ENCODE results near the gene CYP4F22.

DNA sequence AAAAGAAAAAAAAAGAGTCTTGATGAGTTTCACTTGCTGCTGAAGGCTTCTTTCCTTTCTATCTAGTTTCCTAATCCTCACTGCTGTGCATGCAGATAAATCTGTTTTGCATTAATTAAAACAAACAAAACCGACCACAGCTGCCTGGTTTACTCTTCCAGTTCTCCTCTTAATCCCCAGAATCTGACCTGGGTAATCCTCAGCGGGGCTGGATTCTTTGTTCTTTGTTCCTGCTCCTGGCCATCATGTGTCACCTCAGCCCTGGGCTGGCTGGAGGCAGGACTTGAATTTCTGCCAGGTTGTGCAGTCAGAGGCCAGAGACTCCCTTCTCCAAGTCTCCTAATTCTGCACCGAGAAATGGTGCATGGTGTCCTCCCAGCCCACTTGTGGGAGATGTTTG is 54.5 kb downstream of the CYP4F22 start:
- TF ChIP-seq POLR2A (IDR thresholded peaks at IDR 0.05) = no peak
- TF ChIP-seq, protein P1, sequence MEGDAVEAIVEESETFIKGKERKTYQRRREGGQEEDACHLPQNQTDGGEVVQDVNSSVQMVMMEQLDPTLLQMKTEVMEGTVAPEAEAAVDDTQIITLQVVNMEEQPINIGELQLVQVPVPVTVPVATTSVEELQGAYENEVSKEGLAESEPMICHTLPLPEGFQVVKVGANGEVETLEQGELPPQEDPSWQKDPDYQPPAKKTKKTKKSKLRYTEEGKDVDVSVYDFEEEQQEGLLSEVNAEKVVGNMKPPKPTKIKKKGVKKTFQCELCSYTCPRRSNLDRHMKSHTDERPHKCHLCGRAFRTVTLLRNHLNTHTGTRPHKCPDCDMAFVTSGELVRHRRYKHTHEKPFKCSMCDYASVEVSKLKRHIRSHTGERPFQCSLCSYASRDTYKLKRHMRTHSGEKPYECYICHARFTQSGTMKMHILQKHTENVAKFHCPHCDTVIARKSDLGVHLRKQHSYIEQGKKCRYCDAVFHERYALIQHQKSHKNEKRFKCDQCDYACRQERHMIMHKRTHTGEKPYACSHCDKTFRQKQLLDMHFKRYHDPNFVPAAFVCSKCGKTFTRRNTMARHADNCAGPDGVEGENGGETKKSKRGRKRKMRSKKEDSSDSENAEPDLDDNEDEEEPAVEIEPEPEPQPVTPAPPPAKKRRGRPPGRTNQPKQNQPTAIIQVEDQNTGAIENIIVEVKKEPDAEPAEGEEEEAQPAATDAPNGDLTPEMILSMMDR (IDR thresholded peaks at IDR 0.05) = no peak
- TF ChIP-seq POLR2AphosphoS5 (IDR thresholded peaks at IDR 0.05) = no peak

Data from prostate gland (tissue), 2 donors.